Vagina (tissue), 2 donors: Measurements from ENCODE around the gene SMARCAL1.

ENCODE experiments used
- CTCF ChIP-seq, 3 experiments: fragments of 450-650 bp in 2 of 3; fragments of 200-600 bp in 1 of 3; sonication (generic) in 1 of 3; IDR thresholded peaks; one replicate each; pipeline ENCODE4 v1.5.1; 2017 to 2019; ENCODE audit warnings: antibody characterized with exemption in 3 of 3, mild to moderate bottlenecking in 2 of 3, moderate library complexity in 2 of 3
- POLR2A ChIP-seq, 2 donors: fragments of 450-650 bp; IDR thresholded peaks; one replicate each; pipeline ENCODE4 v1.6.1; 2017; ENCODE audit warnings: antibody characterized with exemption in 2 of 2, mild to moderate bottlenecking in 2 of 2, moderate library complexity in 2 of 2
- POLR2AphosphoS5 ChIP-seq, 2 donors: sonication (generic); formaldehyde crosslinking; IDR thresholded peaks; one replicate each; pipeline ENCODE4 v1.9.0; 2017; ENCODE audit warnings: antibody characterized with exemption in 2 of 2, mild to moderate bottlenecking in 2 of 2, low read depth in 1 of 2; ENCODE audit not compliant: insufficient read depth in 1 of 2

- TF ChIP-seq CTCF (IDR thresholded peaks at IDR 0.05) (no peak), POLR2A (IDR thresholded peaks at IDR 0.05) (no peak), POLR2AphosphoS5 (IDR thresholded peaks at IDR 0.05; ENCODE audit: insufficient read depth in 1 of 2, low read depth in 1 of 2) (no peak)
Measured at GRCh38 chr2:216423071-216423470, 10.8 kb downstream of the SMARCAL1 start.
